ENCODE measurements around the gene REG3G.

REG3G gene

DNA sequence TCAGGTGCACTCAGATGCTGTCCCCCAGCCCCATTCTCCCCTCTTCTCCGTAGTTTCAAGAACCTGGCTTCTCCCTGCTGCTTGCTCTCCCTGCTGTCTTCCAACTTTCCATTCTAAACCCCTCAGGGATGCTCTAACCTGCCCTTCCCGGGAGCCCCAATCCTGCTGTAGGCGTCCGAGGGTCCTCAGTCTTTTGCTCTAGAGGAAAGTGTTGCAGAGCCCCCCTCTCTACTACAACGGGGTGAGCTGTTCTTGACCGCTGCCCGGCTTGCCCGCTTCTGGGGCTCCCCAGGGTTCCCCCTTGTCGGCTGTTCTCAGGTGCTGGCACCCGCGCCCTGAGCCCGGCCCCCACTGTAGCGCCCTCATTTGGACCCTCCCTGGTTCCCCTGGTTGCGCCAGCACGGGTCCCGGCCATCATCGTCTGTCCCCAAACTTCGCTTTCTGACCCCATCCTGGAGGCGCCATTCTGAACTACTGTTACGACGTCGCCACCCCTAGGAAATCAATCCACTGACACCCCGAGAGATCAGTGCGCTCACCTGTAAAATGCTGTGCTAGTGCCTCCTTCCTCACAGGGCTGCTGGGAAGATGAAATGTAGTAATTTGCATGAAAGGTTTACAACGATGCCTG, 31.9 kb upstream of the REG3G start:
- Histone ChIP-seq H3K9ac (ENCODE audit: low read length) (no peak overlapping the region), H3K27ac (ENCODE audit: low read depth, low read length) (no peak overlapping the region), H3K27me3 (ENCODE audit: control insufficient read depth, insufficient read depth, low read length) (peaks cover 10% of the 10 kb centered on the region)

GRCh38 chr2:78994789-78995188, 30.7 kb upstream of the REG3G start:
- Histone ChIP-seq H3K27ac (ENCODE audit: low read depth, low read length) (no peak overlapping the region), H3K27me3 (ENCODE audit: control insufficient read depth, insufficient read depth, low read length) (peaks cover 10% of the 10 kb centered on the region), H3K36me3 (ENCODE audit: control insufficient read depth, insufficient read depth, low read length) (no peaks in the 10 kb centered on the region), H3K4me1 (ENCODE audit: control insufficient read depth, insufficient read depth, low read length) (no peaks in the 10 kb centered on the region), H3K9ac (ENCODE audit: low read length) (no peak overlapping the region), H3K4me3 (ENCODE audit: low read length) (no peak overlapping the region)

More for the DNA sequence above, 31.9 kb upstream of the REG3G start:
- H3K4me1 ChIP-seq (ENCODE audit: control insufficient read depth, insufficient read depth, low read length), result no peaks in the 10 kb centered on the region
- H3K4me3 ChIP-seq (ENCODE audit: low read length), result no peak overlapping the region
- no peaks in the 10 kb centered on the region for H3K36me3 ChIP-seq (ENCODE audit: control insufficient read depth, insufficient read depth, low read length)

- Histone ChIP-seq H3K4me1 (ENCODE audit: control insufficient read depth, insufficient read depth, low read length) (no peaks in the 10 kb centered on the region), H3K27ac (ENCODE audit: low read depth, low read length) (no peak overlapping the region), H3K36me3 (ENCODE audit: control insufficient read depth, insufficient read depth, low read length) (no peaks in the 10 kb centered on the region), H3K4me3 (ENCODE audit: low read length) (no peak overlapping the region), H3K9ac (ENCODE audit: low read length) (no peak overlapping the region), H3K27me3 (ENCODE audit: control insufficient read depth, insufficient read depth, low read length) (no peaks in the 10 kb centered on the region)
These were observed 26.1 kb upstream of the REG3G start for GRCh38 chr2:78999406-78999805.

DNA sequence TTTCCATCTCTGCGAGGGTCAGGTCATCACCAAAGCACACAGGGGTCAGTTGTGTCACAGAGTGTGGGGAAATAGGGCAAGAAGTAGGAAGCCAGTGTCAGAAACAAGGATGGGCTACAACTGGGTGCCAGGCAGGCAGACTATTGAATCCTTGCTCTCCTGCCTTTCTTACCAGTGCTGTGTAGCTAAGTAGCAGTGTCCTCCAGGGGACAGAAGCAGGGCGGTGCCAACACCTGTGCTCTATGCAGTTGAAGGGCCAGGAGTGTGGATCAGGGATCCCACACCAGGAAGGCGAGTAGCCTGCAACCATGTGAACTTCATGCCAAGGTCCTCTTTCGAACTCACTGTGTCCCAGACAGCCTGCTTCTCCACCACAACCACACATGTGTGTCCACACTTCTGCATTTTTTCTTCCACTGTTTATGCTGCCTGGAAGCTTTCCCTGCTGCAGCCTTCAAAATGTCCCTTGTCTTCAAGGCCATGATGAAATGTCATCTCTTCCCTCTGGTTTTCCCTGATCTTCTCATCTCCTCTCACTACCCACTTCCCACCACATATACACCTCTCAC, 25.4 kb upstream of the REG3G start:
- no peak overlapping the region for H3K9ac ChIP-seq (ENCODE audit: low read length)
- H3K27ac ChIP-seq (ENCODE audit: low read depth, low read length), result no peak overlapping the region
- no peaks in the 10 kb centered on the region for H3K27me3 ChIP-seq (ENCODE audit: control insufficient read depth, insufficient read depth, low read length)

DNA sequence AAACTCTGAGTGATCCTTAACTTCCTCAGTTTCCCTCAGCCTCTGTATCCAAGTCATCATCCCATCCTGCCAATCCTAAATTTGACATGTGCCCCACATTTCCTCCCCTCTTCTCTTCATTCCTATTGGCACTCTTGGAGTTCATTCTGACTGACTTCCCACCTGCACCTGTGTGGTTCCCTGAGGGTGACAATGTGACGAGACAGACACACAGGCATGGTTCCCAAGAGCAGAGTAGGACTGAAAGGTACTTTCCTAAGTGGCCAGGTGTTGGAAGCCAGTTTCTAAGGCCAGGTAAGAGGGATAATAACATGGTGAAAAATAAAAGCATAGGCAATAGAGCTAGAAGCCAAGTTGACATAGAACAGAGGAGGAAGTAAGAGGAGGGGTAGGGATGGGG, 24.2 kb upstream of the REG3G start:
- H3K27ac ChIP-seq (ENCODE audit: low read depth, low read length), result no peak overlapping the region
- no peak overlapping the region for H3K9ac ChIP-seq (ENCODE audit: low read length)
- no peaks in the 10 kb centered on the region for H3K27me3 ChIP-seq (ENCODE audit: control insufficient read depth, insufficient read depth, low read length)

More for the DNA sequence above, 25.4 kb upstream of the REG3G start:
- H3K4me1 ChIP-seq (ENCODE audit: control insufficient read depth, insufficient read depth, low read length), result peaks cover 4% of the 10 kb centered on the region
- H3K4me3 ChIP-seq (ENCODE audit: low read length), result no peak overlapping the region
- no peaks in the 10 kb centered on the region for H3K36me3 ChIP-seq (ENCODE audit: control insufficient read depth, insufficient read depth, low read length)

DNA sequence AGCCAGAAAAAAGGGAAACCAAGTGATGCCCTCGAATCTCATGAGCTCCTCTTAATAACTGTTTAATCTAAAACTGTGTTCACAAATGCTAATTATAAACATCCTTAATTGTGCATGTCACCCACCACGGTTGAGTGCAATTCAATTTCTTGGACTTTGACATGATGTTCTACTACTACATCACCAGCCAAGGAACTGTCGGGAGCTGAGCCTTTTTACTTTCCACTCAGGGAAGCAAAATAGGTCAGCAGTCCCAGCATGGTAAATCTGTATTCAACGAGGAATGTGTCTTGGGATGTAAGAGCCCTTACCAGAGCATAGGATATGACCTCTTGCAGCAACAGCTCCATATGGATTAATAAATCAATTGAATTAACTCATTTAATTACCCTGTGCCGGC, 20.8 kb upstream of the REG3G start:
- no peaks in the 10 kb centered on the region for H3K27me3 ChIP-seq (ENCODE audit: control insufficient read depth, insufficient read depth, low read length)
- no peaks in the 10 kb centered on the region for H3K36me3 ChIP-seq (ENCODE audit: control insufficient read depth, insufficient read depth, low read length)
- no peak overlapping the region for H3K9ac ChIP-seq (ENCODE audit: low read length)
- H3K4me3 ChIP-seq (ENCODE audit: low read length), result no peak overlapping the region
- no peak overlapping the region for H3K27ac ChIP-seq (ENCODE audit: low read depth, low read length)
- peaks cover 4% of the 10 kb centered on the region for H3K4me1 ChIP-seq (ENCODE audit: control insufficient read depth, insufficient read depth, low read length)

More for the DNA sequence above, 24.2 kb upstream of the REG3G start:
- Histone ChIP-seq H3K4me1 (ENCODE audit: control insufficient read depth, insufficient read depth, low read length) (peaks cover 4% of the 10 kb centered on the region), H3K36me3 (ENCODE audit: control insufficient read depth, insufficient read depth, low read length) (no peaks in the 10 kb centered on the region), H3K4me3 (ENCODE audit: low read length) (no peak overlapping the region)

- Histone ChIP-seq H3K36me3 (ENCODE audit: control insufficient read depth, insufficient read depth, low read length) (no peaks in the 10 kb centered on the region), H3K4me1 (ENCODE audit: control insufficient read depth, insufficient read depth, low read length) (peaks cover 4% of the 10 kb centered on the region), H3K9ac (ENCODE audit: low read length) (no peak overlapping the region), H3K27ac (ENCODE audit: low read depth, low read length) (no peak overlapping the region), H3K4me3 (ENCODE audit: low read length) (no peak overlapping the region), H3K27me3 (ENCODE audit: control insufficient read depth, insufficient read depth, low read length) (no peaks in the 10 kb centered on the region)
These were observed 20.3 kb upstream of the REG3G start for GRCh38 chr2:79005216-79005615.

DNA sequence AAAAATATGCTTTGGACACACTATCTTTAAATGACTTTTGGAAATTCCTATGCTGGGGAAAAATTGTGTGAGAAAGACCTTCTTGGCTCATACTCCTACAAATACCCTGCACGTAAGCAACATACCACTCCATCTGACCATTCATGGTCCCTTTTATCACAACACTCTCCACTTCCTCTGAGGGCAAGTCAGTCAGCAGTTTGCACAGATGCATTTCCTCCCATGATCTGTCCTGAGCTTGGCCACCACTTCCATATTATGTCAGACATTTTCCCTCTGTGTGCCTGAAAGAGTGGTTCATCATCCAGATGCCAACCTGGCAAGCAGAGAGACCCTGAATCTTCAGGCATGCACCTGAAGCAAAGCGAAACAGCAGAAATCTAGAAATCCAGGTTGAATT, 16.1 kb upstream of the REG3G start:
- Histone ChIP-seq H3K36me3 (ENCODE audit: control insufficient read depth, insufficient read depth, low read length) (no peaks in the 10 kb centered on the region), H3K27ac (ENCODE audit: low read depth, low read length) (no peak overlapping the region), H3K9ac (ENCODE audit: low read length) (no peak overlapping the region), H3K27me3 (ENCODE audit: control insufficient read depth, insufficient read depth, low read length) (no peaks in the 10 kb centered on the region), H3K4me3 (ENCODE audit: low read length) (no peak overlapping the region), H3K4me1 (ENCODE audit: control insufficient read depth, insufficient read depth, low read length) (peaks cover 4% of the 10 kb centered on the region)

GRCh38 chr2:79011496-79011895, 14.0 kb upstream of the REG3G start:
- H3K4me3 ChIP-seq (ENCODE audit: low read length), result no peak overlapping the region
- H3K27ac ChIP-seq (ENCODE audit: low read depth, low read length), result no peak overlapping the region
- H3K36me3 ChIP-seq (ENCODE audit: control insufficient read depth, insufficient read depth, low read length), result no peaks in the 10 kb centered on the region
- no peaks in the 10 kb centered on the region for H3K4me1 ChIP-seq (ENCODE audit: control insufficient read depth, insufficient read depth, low read length)
- H3K27me3 ChIP-seq (ENCODE audit: control insufficient read depth, insufficient read depth, low read length), result no peaks in the 10 kb centered on the region
- H3K9ac ChIP-seq (ENCODE audit: low read length), result no peak overlapping the region

DNA sequence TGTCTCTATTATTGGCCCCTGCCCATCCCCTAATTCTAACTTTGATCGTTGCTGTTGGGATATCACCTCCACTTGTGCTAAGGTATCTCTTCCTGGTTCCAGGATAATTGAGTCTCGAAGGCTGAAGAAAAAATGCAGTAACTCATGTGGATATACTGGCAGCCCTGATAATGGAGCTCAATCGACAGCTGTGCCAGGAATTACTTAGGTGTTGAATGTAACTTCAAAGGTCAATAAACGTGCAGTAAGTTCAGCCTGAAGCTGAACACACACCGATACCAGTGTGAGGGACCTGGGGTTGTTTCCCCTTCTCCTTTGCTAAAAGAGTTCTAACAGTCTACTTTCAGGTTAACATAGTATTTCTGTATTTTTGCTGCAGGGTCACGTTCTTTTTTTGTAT, 11.9 kb upstream of the REG3G start:
- H3K4me3 ChIP-seq (ENCODE audit: low read length), result no peak overlapping the region
- no peaks in the 10 kb centered on the region for H3K36me3 ChIP-seq (ENCODE audit: control insufficient read depth, insufficient read depth, low read length)
- H3K4me1 ChIP-seq (ENCODE audit: control insufficient read depth, insufficient read depth, low read length), result no peaks in the 10 kb centered on the region
- no peaks in the 10 kb centered on the region for H3K27me3 ChIP-seq (ENCODE audit: control insufficient read depth, insufficient read depth, low read length)
- H3K9ac ChIP-seq (ENCODE audit: low read length), result no peak overlapping the region
- H3K27ac ChIP-seq (ENCODE audit: low read depth, low read length), result no peak overlapping the region

GRCh38 chr2:79016342-79016741, 9.2 kb upstream of the REG3G start:
- no peak overlapping the region for H3K9ac ChIP-seq (ENCODE audit: low read length)
- no peak overlapping the region for H3K4me3 ChIP-seq (ENCODE audit: low read length)
- H3K4me1 ChIP-seq (ENCODE audit: control insufficient read depth, insufficient read depth, low read length), result no peaks in the 10 kb centered on the region
- H3K36me3 ChIP-seq (ENCODE audit: control insufficient read depth, insufficient read depth, low read length), result no peaks in the 10 kb centered on the region
- no peak overlapping the region for H3K27ac ChIP-seq (ENCODE audit: low read depth, low read length)
- H3K27me3 ChIP-seq (ENCODE audit: control insufficient read depth, insufficient read depth, low read length), result no peaks in the 10 kb centered on the region

DNA sequence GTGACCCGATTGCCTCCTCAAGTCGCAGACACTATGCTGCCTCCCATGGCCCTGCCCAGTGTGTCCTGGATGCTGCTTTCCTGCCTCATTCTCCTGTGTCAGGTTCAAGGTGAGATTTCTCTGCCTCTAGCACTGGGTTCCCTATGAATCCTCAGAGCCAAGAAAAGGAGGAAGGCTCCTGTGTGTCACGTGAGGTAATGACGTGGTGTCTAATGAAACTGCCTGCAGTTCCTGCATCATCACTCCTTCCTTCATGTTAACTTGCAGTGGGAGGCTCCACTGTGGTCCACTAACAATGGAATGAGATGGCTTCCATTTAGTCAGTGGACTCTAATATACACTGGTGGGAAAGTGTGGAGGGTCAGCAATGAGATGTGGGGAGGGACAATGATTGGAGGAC, 559 bp downstream of the REG3G start:
- H3K27ac ChIP-seq (ENCODE audit: low read depth, low read length), result no peak overlapping the region
- no peak overlapping the region for H3K9ac ChIP-seq (ENCODE audit: low read length)

GRCh38 chr2:79039944-79040343, 14.4 kb downstream of the REG3G start:
- Histone ChIP-seq H3K27ac (ENCODE audit: low read depth, low read length) (no peak overlapping the region), H3K36me3 (ENCODE audit: control insufficient read depth, insufficient read depth, low read length) (no peaks in the 10 kb centered on the region), H3K9ac (ENCODE audit: low read length) (no peak overlapping the region), H3K4me3 (ENCODE audit: low read length) (no peak overlapping the region), H3K27me3 (ENCODE audit: control insufficient read depth, insufficient read depth, low read length) (no peaks in the 10 kb centered on the region), H3K4me1 (ENCODE audit: control insufficient read depth, insufficient read depth, low read length) (no peaks in the 10 kb centered on the region)

More for the DNA sequence above, 559 bp downstream of the REG3G start:
- no peak overlapping the region for H3K4me3 ChIP-seq (ENCODE audit: low read length)
- no peaks in the 10 kb centered on the region for H3K27me3 ChIP-seq (ENCODE audit: control insufficient read depth, insufficient read depth, low read length)
- H3K36me3 ChIP-seq (ENCODE audit: control insufficient read depth, insufficient read depth, low read length), result no peaks in the 10 kb centered on the region
- H3K4me1 ChIP-seq (ENCODE audit: control insufficient read depth, insufficient read depth, low read length), result no peaks in the 10 kb centered on the region
